ENCODE measurements around the gene INPP5D.
"Not testable (repeated sequence)": the region's sequence is repeated elsewhere in the genome, so short reads cannot be mapped to it uniquely, and the experiment has no call there.

INPP5D gene

GRCh38 chr2:233099820-233100191 lies 39.7 kb downstream of the INPP5D start:
- DNase-seq = not testable (repeated sequence)

- DNase-seq = no peak
Observed at GRCh38 chr2:233100192-233100998, 40.3 kb downstream of the INPP5D start.

GRCh38 chr2:233101141-233101540 lies 41.0 kb downstream of the INPP5D start:
- no peak for DNase-seq

GRCh38 chr2:233101816-233102215 lies 41.7 kb downstream of the INPP5D start:
- no peak for DNase-seq

- no peak for DNase-seq
Observed at GRCh38 chr2:233105156-233105895, 45.2 kb downstream of the INPP5D start.

- DNase-seq = no peak
Observed at GRCh38 chr2:233105930-233106329, 45.8 kb downstream of the INPP5D start.

- no peak for DNase-seq
Observed at GRCh38 chr2:233107011-233107410, 46.9 kb downstream of the INPP5D start.

GRCh38 chr2:233107831-233108300 lies 47.7 kb downstream of the INPP5D start:
- no peak for DNase-seq

GRCh38 chr2:233108611-233109490 lies 48.7 kb downstream of the INPP5D start:
- DNase-seq = no peak

- DNase-seq = no peak
Observed at GRCh38 chr2:233111427-233111826, 51.3 kb downstream of the INPP5D start.

- DNase-seq = no peak
Observed at GRCh38 chr2:233112329-233112728, 52.2 kb downstream of the INPP5D start.

GRCh38 chr2:233112776-233113452 lies 52.8 kb downstream of the INPP5D start:
- DNase-seq = no peak

- no peak for DNase-seq
Observed at GRCh38 chr2:233114421-233114861, 54.3 kb downstream of the INPP5D start.

GRCh38 chr2:233115121-233115520 lies 55.0 kb downstream of the INPP5D start:
- DNase-seq = no peak

GRCh38 chr2:233115741-233116140 lies 55.6 kb downstream of the INPP5D start:
- no peak for DNase-seq

GRCh38 chr2:233116946-233117345 lies 56.8 kb downstream of the INPP5D start:
- DNase-seq = no peak

- DNase-seq = no peak
Observed at GRCh38 chr2:233117351-233117750, 57.2 kb downstream of the INPP5D start.

- DNase-seq = no peak
Observed at GRCh38 chr2:233117811-233118647, 57.9 kb downstream of the INPP5D start.

- no peak for DNase-seq
Observed at GRCh38 chr2:233118648-233119000, 58.5 kb downstream of the INPP5D start.

GRCh38 chr2:233119123-233119522 lies 59.0 kb downstream of the INPP5D start:
- no peak for DNase-seq

- no peak for DNase-seq
Observed at GRCh38 chr2:233119806-233120205, 59.7 kb downstream of the INPP5D start.

- no peak for DNase-seq
Observed at GRCh38 chr2:233120459-233120858, 60.3 kb downstream of the INPP5D start.
